GM10847 (cell line): Measurements from ENCODE around the gene WDTC1.

ENCODE experiments used
- POLR2A ChIP-seq: IDR thresholded peaks from 2 replicates; pipeline ENCODE4 v1.6.1; 2011; ENCODE audit not compliant: insufficient read length; ENCODE audit errors: extremely low read depth

The WDTC1 gene

DNA sequence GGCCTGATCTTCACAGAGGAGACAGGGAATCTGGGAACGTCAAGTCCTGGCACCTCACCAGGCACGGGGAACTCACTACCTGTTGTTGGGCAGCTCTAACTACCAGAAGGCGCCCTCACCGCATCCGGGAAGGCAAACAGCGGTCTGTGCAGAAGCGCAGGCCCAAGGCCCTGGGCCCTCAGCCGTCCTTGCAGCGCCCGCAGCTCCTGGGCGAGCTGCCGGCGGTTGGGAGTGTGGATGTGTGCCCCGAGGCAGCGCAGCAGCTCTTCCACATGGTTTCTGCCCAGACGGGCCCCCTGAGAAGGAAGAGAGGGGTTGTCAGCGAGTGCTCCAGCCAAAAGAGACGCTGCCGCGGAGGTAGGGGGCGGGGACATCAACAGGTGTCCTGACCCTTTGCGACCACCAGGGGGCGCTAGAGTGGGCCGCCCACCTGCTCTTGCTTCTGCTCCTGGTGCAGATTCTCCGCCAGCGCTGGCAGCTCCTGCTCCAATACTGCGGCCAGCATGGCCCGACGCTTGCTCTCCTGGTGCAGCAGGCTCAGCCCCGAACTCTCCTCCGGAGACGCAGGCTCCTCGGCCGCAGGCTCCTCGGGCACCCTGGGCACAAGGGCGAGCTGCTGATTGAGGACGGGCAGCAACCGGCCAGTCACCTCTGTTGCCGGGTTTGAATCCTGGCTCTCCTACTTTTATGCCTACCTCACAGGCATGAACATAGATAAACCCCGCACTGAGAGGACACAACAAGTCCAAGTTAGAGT lies 123.0 kb downstream of the WDTC1 start:
- TF ChIP-seq POLR2A: no peak
